Measurements from ENCODE around the gene ARHGAP22.

The ARHGAP22 gene

DNA sequence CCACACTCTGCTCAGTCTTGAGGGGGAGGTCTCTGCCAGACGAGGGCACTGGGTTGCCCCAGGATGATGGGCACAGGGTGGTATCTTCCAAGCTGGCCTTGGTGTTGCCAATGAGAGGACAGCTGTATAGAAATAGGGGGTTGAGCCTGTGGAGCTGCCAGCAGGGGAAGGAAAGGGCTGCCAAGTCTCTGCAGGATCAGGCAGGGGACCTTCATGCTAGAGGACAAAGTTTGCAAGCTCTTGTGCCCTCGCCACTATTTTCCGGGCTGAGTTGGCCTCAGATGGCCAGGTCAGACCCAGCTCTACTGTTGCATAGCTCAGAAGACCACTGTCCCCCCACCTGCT, 68.7 kb downstream of the ARHGAP22 start:
- no peak for DNase-seq (ENCODE audit: low read depth in 1 of 2, low spot score in 1 of 2)
- Histone ChIP-seq H3K27ac (replicated peaks) (no peak overlapping the region), H3K4me3 (replicated peaks; ENCODE audit: insufficient read depth, low read length) (no peak overlapping the region), H3K27me3 (ENCODE audit: insufficient read depth, poor library complexity, severe bottlenecking) (no peaks in the 10 kb centered on the region)
- TF ChIP-seq GABPA (IDR thresholded peaks at IDR 0.05; ENCODE audit: low read depth), result no peak
- TF ChIP-seq SPI1 (IDR thresholded peaks at IDR 0.05; ENCODE audit: borderline replicate concordance, low read depth), result no peak
- TF ChIP-seq, protein P1, sequence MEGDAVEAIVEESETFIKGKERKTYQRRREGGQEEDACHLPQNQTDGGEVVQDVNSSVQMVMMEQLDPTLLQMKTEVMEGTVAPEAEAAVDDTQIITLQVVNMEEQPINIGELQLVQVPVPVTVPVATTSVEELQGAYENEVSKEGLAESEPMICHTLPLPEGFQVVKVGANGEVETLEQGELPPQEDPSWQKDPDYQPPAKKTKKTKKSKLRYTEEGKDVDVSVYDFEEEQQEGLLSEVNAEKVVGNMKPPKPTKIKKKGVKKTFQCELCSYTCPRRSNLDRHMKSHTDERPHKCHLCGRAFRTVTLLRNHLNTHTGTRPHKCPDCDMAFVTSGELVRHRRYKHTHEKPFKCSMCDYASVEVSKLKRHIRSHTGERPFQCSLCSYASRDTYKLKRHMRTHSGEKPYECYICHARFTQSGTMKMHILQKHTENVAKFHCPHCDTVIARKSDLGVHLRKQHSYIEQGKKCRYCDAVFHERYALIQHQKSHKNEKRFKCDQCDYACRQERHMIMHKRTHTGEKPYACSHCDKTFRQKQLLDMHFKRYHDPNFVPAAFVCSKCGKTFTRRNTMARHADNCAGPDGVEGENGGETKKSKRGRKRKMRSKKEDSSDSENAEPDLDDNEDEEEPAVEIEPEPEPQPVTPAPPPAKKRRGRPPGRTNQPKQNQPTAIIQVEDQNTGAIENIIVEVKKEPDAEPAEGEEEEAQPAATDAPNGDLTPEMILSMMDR (IDR thresholded peaks at IDR 0.05; ENCODE audit: insufficient read depth, low read length), result no peak
- TF ChIP-seq, protein P2, sequence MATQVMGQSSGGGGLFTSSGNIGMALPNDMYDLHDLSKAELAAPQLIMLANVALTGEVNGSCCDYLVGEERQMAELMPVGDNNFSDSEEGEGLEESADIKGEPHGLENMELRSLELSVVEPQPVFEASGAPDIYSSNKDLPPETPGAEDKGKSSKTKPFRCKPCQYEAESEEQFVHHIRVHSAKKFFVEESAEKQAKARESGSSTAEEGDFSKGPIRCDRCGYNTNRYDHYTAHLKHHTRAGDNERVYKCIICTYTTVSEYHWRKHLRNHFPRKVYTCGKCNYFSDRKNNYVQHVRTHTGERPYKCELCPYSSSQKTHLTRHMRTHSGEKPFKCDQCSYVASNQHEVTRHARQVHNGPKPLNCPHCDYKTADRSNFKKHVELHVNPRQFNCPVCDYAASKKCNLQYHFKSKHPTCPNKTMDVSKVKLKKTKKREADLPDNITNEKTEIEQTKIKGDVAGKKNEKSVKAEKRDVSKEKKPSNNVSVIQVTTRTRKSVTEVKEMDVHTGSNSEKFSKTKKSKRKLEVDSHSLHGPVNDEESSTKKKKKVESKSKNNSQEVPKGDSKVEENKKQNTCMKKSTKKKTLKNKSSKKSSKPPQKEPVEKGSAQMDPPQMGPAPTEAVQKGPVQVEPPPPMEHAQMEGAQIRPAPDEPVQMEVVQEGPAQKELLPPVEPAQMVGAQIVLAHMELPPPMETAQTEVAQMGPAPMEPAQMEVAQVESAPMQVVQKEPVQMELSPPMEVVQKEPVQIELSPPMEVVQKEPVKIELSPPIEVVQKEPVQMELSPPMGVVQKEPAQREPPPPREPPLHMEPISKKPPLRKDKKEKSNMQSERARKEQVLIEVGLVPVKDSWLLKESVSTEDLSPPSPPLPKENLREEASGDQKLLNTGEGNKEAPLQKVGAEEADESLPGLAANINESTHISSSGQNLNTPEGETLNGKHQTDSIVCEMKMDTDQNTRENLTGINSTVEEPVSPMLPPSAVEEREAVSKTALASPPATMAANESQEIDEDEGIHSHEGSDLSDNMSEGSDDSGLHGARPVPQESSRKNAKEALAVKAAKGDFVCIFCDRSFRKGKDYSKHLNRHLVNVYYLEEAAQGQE (IDR thresholded peaks at IDR 0.05; ENCODE audit: insufficient replicate concordance, low read depth), result no peak
- no peak for TF ChIP-seq POLR2AphosphoS5 (IDR thresholded peaks at IDR 0.05; ENCODE audit: low read depth)

DNA sequence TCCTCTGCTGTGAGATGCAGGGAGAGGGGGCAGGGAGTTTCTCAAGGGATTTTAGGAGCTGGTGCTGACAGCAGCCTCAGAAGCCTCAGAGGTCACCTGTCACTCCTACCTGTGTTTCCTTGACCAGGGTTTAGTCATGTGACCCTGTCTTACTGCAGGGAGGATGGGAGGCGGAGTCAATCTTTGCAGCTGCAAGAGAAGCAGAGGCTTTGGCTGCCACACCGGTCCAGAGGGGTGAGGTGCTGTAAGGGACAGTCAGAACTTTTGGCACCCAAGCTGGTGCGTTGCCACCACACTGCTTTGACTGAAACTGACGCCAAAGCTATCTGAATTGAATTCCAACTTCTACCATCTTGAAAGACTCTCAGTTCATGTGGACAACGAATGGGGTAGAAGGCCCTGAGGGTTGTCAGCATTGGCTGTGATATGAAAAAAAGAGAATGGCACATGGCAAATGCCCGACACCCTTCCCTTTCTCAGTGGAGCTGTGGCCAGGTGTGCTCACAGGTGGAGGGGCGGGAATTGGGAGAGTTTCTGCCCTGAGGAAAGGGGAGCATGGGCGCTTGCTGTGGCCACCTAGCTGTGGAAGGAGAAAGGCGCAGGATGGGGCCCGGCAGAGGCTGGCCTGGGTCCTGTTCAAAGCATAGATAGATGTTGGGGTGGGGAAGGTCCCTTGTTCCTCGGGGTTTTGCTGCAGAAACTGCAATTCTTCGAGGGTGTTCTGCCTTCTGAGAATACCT, 69.3 kb downstream of the ARHGAP22 start:
- Histone ChIP-seq H3K27me3 (ENCODE audit: insufficient read depth, poor library complexity, severe bottlenecking) (no peaks in the 10 kb centered on the region), H3K27ac (replicated peaks) (no peak overlapping the region), H3K4me3 (replicated peaks; ENCODE audit: insufficient read depth, low read length) (no peak overlapping the region)
- DNase-seq (ENCODE audit: low read depth in 1 of 2, low spot score in 1 of 2), result no peak
- TF ChIP-seq, protein P1 (IDR thresholded peaks at IDR 0.05; ENCODE audit: insufficient read depth, low read length), result peak; percentile 6
- TF ChIP-seq POLR2AphosphoS5 (IDR thresholded peaks at IDR 0.05; ENCODE audit: low read depth), result no peak

DNA sequence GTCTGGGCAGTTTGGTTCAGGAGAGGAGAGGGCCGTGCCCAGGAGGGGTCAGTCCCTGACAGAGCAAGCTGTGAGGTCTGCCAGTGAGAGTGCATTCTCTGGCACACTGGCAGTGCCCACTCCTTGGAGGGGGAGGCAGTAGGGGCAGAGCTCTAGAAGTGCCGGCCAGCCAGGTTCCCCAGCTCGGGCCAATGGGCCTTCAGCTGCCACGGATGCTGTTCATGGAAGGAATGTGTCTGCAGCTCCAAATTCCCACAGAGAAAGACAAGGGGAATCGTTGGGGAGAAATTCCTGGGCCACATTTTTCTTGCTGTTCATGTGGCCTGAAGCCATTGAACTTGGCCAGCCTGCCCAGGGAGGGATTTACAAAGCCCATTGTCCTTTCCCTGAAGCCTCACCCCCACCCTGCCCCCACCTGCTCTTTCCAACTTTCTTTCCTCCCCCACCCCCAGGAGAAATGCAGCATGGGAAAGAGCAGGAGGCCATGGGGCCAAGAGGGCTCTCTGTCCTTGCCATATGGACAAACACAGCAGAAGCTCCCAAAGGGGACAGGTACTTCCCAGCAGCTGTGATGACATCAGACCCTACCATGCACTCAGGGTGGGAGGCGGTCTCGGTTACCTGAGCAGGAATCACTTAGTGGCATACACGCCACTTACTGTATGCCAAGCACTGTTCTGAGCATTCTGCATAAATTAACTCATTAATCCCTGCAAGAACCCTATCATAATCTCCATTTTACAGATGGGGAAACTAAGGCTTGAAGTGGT, 70.7 kb downstream of the ARHGAP22 start:
- H3K27me3 ChIP-seq (ENCODE audit: insufficient read depth, poor library complexity, severe bottlenecking), result no peaks in the 10 kb centered on the region
- no peak for TF ChIP-seq SPI1 (IDR thresholded peaks at IDR 0.05; ENCODE audit: borderline replicate concordance, low read depth)
- no peak for TF ChIP-seq POLR2AphosphoS5 (IDR thresholded peaks at IDR 0.05; ENCODE audit: low read depth)
- TF ChIP-seq, protein P2 (IDR thresholded peaks at IDR 0.05; ENCODE audit: insufficient replicate concordance, low read depth), result no peak
- TF ChIP-seq GABPA (IDR thresholded peaks at IDR 0.05; ENCODE audit: low read depth), result no peak
- TF ChIP-seq, protein P1 (IDR thresholded peaks at IDR 0.05; ENCODE audit: insufficient read depth, low read length), result no peak
- no peak overlapping the region for H3K27ac ChIP-seq (replicated peaks)
- H3K4me3 ChIP-seq (replicated peaks; ENCODE audit: insufficient read depth, low read length), result no peak overlapping the region
- no peak for DNase-seq (ENCODE audit: low read depth in 1 of 2, low spot score in 1 of 2)
